Measurements from ENCODE around the gene FZD7.

Gene FZD7

GRCh38 chr2:202037086-202037485, 3.4 kb downstream of the FZD7 start:
- H3K27ac ChIP-seq (replicated peaks), result no peak overlapping the region
- no peak for DNase-seq (ENCODE audit: low read depth in 1 of 2, low spot score in 1 of 2)
- peaks cover 8% of the 10 kb centered on the region for H3K27me3 ChIP-seq (ENCODE audit: insufficient read depth, poor library complexity, severe bottlenecking)
- TF ChIP-seq GABPA (IDR thresholded peaks at IDR 0.05; ENCODE audit: low read depth) (no peak), CTCF (IDR thresholded peaks at IDR 0.05; ENCODE audit: insufficient read depth, low read length) (no peak), POLR2AphosphoS5 (IDR thresholded peaks at IDR 0.05; ENCODE audit: low read depth) (no peak), SPI1 (IDR thresholded peaks at IDR 0.05; ENCODE audit: borderline replicate concordance, low read depth) (no peak), REST (IDR thresholded peaks at IDR 0.05; ENCODE audit: insufficient replicate concordance, low read depth) (no peak)
- H3K4me3 ChIP-seq (replicated peaks; ENCODE audit: insufficient read depth, low read length), result no peak overlapping the region

- no peak for DNase-seq (ENCODE audit: low read depth in 1 of 2, low spot score in 1 of 2)
- Histone ChIP-seq H3K27me3 (ENCODE audit: insufficient read depth, poor library complexity, severe bottlenecking) (peaks cover 8% of the 10 kb centered on the region), H3K4me3 (replicated peaks; ENCODE audit: insufficient read depth, low read length) (no peak overlapping the region), H3K27ac (replicated peaks) (no peak overlapping the region)
- TF ChIP-seq POLR2AphosphoS5 (IDR thresholded peaks at IDR 0.05; ENCODE audit: low read depth) (no peak), SPI1 (IDR thresholded peaks at IDR 0.05; ENCODE audit: borderline replicate concordance, low read depth) (no peak), GABPA (IDR thresholded peaks at IDR 0.05; ENCODE audit: low read depth) (no peak), REST (IDR thresholded peaks at IDR 0.05; ENCODE audit: insufficient replicate concordance, low read depth) (no peak), CTCF (IDR thresholded peaks at IDR 0.05; ENCODE audit: insufficient read depth, low read length) (no peak)
Observed at GRCh38 chr2:202038471-202039277, 5.0 kb downstream of the FZD7 start.

GRCh38 chr2:202039278-202040078, 5.8 kb downstream of the FZD7 start:
- no peak for TF ChIP-seq CTCF (IDR thresholded peaks at IDR 0.05; ENCODE audit: insufficient read depth, low read length)
- TF ChIP-seq GABPA (IDR thresholded peaks at IDR 0.05; ENCODE audit: low read depth), result no peak
- TF ChIP-seq REST (IDR thresholded peaks at IDR 0.05; ENCODE audit: insufficient replicate concordance, low read depth), result no peak
- TF ChIP-seq POLR2AphosphoS5 (IDR thresholded peaks at IDR 0.05; ENCODE audit: low read depth), result no peak
- TF ChIP-seq SPI1 (IDR thresholded peaks at IDR 0.05; ENCODE audit: borderline replicate concordance, low read depth), result no peak
- DNase-seq (ENCODE audit: low read depth in 1 of 2, low spot score in 1 of 2), result no peak
- Histone ChIP-seq H3K27ac (replicated peaks) (no peak overlapping the region), H3K4me3 (replicated peaks; ENCODE audit: insufficient read depth, low read length) (no peak overlapping the region), H3K27me3 (ENCODE audit: insufficient read depth, poor library complexity, severe bottlenecking) (peaks cover 8% of the 10 kb centered on the region)

All from HL-60 (cell line).